Transverse colon (tissue), 4 donors: Measurements from ENCODE around the gene YTHDF1. TPM values are rescaled to one million over a fixed set of nuclear protein-coding genes. Genes with fewer than 3 reads are reported as not detected.

ENCODE experiments used
- DNase-seq: peaks from one replicate; pipeline ENCODE4 v3.0.0-alpha.2; 2019
- H3K27ac ChIP-seq, 4 donors: fragments of 200-600 bp; sonication (generic); 2 replicates each; pipeline ENCODE4 v1.5.1; 2016 to 2018; ENCODE audit warnings: inconsistent platforms in 4 of 4
- H3K27me3 ChIP-seq: fragments of 200-600 bp; sonication (generic); 2 replicates; pipeline ENCODE4 v1.5.1; 2017; ENCODE audit warnings: inconsistent platforms
- H3K36me3 ChIP-seq, 4 donors: fragments of 200-600 bp; sonication (generic); 2 replicates each; pipeline ENCODE4 v1.5.1; 2017 to 2019; ENCODE audit warnings: inconsistent platforms in 4 of 4
- H3K4me1 ChIP-seq, 4 donors: fragments of 200-600 bp; sonication (generic); 2 replicates each; pipeline ENCODE4 v1.5.1; 2017 to 2020; ENCODE audit warnings: inconsistent platforms in 4 of 4
- H3K4me3 ChIP-seq, 4 donors: fragments of 200-600 bp; sonication (generic); 1 replicate in 1 of 4; 2 replicates in 3 of 4; pipeline versions ENCODE4 v1.5.1 to v1.6.1; 2017 to 2019; ENCODE audit warnings: inconsistent platforms in 4 of 4
- H3K9me3 ChIP-seq, 2 donors: fragments of 200-600 bp; sonication (generic); 2 replicates each; pipeline ENCODE4 v1.5.1; 2017 to 2019; ENCODE audit warnings: inconsistent platforms in 2 of 2
- CTCF ChIP-seq, 5 experiments: fragments of 200-600 bp in 3 of 5; fragments of 450-650 bp in 2 of 5; sonication (generic) in 3 of 5; IDR thresholded peaks; 1 replicate in 2 of 5; 2 replicates in 3 of 5; pipeline ENCODE4 v1.5.1; 2016 to 2017; ENCODE audit warnings: antibody characterized with exemption in 5 of 5, inconsistent platforms in 3 of 5, mild to moderate bottlenecking in 2 of 5, moderate library complexity in 1 of 5
- EP300 ChIP-seq: sonication (generic); formaldehyde crosslinking; IDR thresholded peaks from one replicate; pipeline ENCODE4 v1.6.1; 2017; ENCODE audit warnings: antibody characterized with exemption, low read depth
- POLR2A ChIP-seq: fragments of 450-650 bp; IDR thresholded peaks from one replicate; pipeline ENCODE4 v1.6.1; 2016; ENCODE audit warnings: antibody characterized with exemption, mild to moderate bottlenecking, moderate library complexity
- POLR2AphosphoS5 ChIP-seq, 3 donors: sonication (generic); formaldehyde crosslinking; IDR thresholded peaks; one replicate each; pipeline ENCODE4 v1.6.1; 2016; ENCODE audit warnings: antibody characterized with exemption in 3 of 3
- WGBS, 2 donors: methylation state at CpG; one replicate each; pipeline ENCODE4 v1.1.5; 2018; ENCODE audit warnings: low coverage in 1 of 2; 5-methylcytosine and 5-hydroxymethylcytosine counted together
- in situ Hi-C, 4 donors: fragments of 200-750 bp; cut with MboI; loops; one replicate each; pipeline versions ENCODE4 v1.15.0 to v1.15.1; 2017; ENCODE audit warnings: low sequenced_read_pairs in 3 of 4, low pct_ligation_motif_present in 1 of 4, low pct_unique_long_range_greater_than_20kb in 1 of 4
- intact Hi-C: fragments of 100-400 bp; cut with DNase I; formaldehyde crosslinking; loops from one replicate; pipeline ENCODE4 v1.15.1; 2023; ENCODE audit warnings: low total_unique reads
- total RNA-seq, 4 donors: library from RNA; depleted of rRNA; stranded (reverse); fragments of >200 nt; gene quantifications; one replicate each; pipeline ENCODE4 v1.1.0, GENCODE V29; 2016

The YTHDF1 gene
- total RNA-seq, 4 donors from 2014 or later = 29.4 to 35.2 (median 32.9) TPM

DNA sequence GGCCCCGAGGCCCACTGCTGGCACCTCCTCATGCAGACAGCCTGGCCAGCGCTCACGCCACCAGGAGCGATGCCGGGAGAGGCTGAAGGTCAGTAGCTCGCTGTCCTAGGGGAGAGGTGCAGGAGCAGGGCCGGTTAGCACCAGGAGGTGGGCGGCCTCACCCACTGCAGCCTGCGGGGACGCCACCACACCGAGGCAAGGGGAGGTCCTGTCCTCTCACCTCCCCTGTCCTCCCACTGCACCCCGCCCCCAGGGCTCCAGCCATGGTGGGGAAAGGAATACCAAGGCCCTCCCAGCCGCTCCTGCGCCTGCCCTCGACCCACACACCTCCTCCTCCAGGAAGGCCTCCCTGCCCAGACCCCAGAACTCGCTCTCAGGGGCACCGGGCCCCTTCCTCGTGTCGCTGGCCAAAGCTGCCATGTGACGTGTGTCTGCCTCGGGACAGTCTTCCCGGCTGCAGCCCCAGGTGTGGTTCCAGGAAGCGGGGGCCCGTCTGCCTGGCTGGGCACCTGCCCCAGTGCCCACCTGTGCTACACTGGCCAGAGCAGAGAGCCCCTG lies 31.8 kb upstream of the YTHDF1 start:
- no peak overlapping the region for H3K4me3 ChIP-seq
- no peaks in the 10 kb centered on the region for H3K36me3 ChIP-seq
- H3K4me1 ChIP-seq = no peaks in the 10 kb centered on the region
- in situ Hi-C loops (no loop called here), intact Hi-C loops (no loop called here)
- TF ChIP-seq POLR2AphosphoS5 (IDR thresholded peaks at IDR 0.05) (no peak), POLR2A (no peak), EP300 (no peak), CTCF (IDR thresholded peaks at IDR 0.05) (no peak)
- H3K9me3 ChIP-seq = no peaks in the 10 kb centered on the region
- no peak overlapping the region for H3K27ac ChIP-seq
- DNase-seq = no peak
- peaks cover 56% of the 10 kb centered on the region for H3K27me3 ChIP-seq
- 64% methylated on average over 16 of the region's 24 CpGs; no CpG with 5 or more reads in 1 of the 2 donors for WGBS, 2 donors

DNA sequence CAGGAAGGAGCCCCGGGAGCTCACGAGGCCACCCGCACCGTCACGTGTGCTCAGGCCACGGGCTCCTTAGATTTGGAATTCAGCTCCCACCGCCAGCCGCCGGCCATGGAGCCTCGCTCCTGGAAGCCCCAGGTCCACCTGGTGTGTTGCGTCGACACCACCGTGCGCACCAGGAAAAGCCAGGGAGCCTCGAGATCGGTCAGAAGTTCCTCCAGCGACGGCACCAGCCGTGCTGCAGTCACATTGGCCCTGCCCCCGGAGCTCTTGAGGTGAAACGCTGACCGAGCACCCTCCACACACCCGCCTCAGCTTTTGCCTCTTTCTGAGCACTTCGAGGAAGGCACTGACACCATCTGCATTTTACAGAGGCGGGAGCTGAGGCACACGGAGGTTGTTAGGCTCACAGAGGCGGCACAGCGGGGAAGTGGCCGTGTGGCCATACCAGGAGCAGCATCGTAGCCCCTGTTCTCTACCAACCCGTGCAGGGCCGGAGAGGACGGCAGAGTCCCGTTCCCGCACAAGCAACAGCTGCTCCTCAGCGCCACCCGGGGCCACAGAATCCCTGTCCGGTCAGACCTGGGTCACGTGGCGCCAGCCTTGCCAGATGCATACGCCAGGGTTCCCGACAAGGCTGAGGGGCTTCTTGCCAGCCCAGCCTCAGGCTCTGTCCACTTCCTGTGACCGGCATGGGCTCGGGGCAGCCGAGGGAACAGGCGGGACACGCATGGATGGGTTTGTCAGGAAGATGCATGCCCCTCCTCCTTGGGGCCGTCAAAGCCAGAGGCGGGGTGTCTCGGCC lies 30.8 kb upstream of the YTHDF1 start:
- H3K36me3 ChIP-seq = no peaks in the 10 kb centered on the region
- no peaks in the 10 kb centered on the region for H3K4me1 ChIP-seq
- DNase-seq = no peak
- peaks cover 46% of the 10 kb centered on the region for H3K27me3 ChIP-seq
- intact Hi-C loops (no loop called here), in situ Hi-C loops (no loop called here)
- TF ChIP-seq CTCF (IDR thresholded peaks at IDR 0.05) = no peak
- no peak for TF ChIP-seq POLR2AphosphoS5 (IDR thresholded peaks at IDR 0.05)
- no peak for TF ChIP-seq POLR2A
- no peak for TF ChIP-seq EP300
- H3K9me3 ChIP-seq = no peaks in the 10 kb centered on the region
- no peak overlapping the region for H3K27ac ChIP-seq
- H3K4me3 ChIP-seq = no peak overlapping the region
- 55% methylated on average over 44 of the region's 50 CpGs; no CpG with 5 or more reads in 1 of the 2 donors for WGBS, 2 donors

DNA sequence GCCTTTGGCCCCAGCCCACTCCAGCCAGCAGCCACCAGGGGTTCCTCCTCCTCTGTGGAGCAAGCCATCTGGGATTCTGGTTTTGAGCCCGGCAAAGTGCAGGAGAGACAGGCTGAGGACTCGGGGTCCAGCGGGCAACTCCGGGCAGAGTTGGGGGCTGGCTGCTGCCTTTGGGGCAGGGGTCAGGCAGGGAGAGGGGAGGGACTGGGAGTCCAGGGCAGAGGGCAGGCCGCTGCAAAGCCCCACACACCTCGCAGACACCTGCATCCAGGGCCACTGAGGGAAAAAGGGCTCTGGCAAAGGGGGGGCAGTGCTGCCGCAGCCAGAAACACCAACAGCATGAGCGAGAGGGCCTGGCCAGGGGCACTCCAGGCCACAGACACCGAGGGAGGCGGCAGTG lies 28.5 kb upstream of the YTHDF1 start:
- Histone ChIP-seq H3K9me3 (no peaks in the 10 kb centered on the region), H3K4me1 (no peaks in the 10 kb centered on the region), H3K36me3 (no peaks in the 10 kb centered on the region), H3K27me3 (peaks cover 37% of the 10 kb centered on the region), H3K27ac (no peak overlapping the region), H3K4me3 (no peak overlapping the region)
- intact Hi-C loops = no loop called here
- TF ChIP-seq CTCF (IDR thresholded peaks at IDR 0.05) (no peak), EP300 (no peak), POLR2A (no peak), POLR2AphosphoS5 (IDR thresholded peaks at IDR 0.05) (no peak)
- DNase-seq = no peak
- 75% methylated on average over 7 of the region's 10 CpGs; no CpG with 5 or more reads in 1 of the 2 donors for WGBS, 2 donors
- in situ Hi-C loops = no loop called here

DNA sequence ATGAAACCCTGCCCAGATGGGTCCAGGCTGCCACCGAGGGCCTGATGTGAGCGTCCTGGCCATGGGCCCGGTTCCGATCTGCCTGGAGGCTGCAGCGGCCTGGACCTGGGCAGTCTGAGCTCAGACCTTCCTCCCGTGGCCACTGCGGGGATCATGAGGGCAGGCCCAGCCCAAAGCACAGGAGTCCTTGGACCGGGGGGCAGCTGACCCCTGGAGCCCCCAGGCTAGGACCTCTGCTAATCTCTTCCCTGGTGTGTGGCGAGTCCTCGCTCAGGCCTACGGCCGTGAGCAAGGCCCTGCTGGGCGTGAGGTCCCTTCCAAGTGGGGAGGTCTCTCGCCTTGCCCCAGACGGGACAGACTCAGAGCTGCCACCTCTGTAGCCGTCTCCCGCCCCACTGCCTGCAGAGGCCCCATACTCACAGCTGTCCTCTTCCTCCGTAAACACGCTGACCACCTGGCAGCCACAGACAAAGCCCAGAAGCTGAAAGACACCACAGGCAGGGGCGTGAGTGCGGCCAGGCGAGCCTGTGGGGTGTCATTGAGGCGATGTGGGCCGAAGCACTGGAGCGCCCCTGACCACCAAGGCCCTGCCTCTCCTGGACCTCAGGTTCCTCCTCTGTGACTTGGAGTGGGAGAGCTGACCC lies 27.8 kb upstream of the YTHDF1 start:
- H3K27ac ChIP-seq = no peak overlapping the region
- H3K4me3 ChIP-seq = no peak overlapping the region
- WGBS, 2 donors = 82% methylated on average over 23 of the region's 25 CpGs; no CpG with 5 or more reads in 1 of the 2 donors
- H3K9me3 ChIP-seq = no peaks in the 10 kb centered on the region
- no peaks in the 10 kb centered on the region for H3K36me3 ChIP-seq
- H3K4me1 ChIP-seq = no peaks in the 10 kb centered on the region
- DNase-seq = no peak
- TF ChIP-seq POLR2A (no peak), POLR2AphosphoS5 (IDR thresholded peaks at IDR 0.05) (no peak), EP300 (no peak), CTCF (IDR thresholded peaks at IDR 0.05) (no peak)
- peaks cover 29% of the 10 kb centered on the region for H3K27me3 ChIP-seq
- in situ Hi-C loops (no loop called here), intact Hi-C loops (no loop called here)
